PC-3 (cell line): ENCODE data around the gene DLG5.

Experiments used
- EZH2 ChIP-seq: fragments of 300-600 bp; sonication (generic); IDR thresholded peaks from one replicate; pipeline ENCODE4 v1.6.1; 2017; ENCODE audit warnings: antibody characterized with exemption, mild to moderate bottlenecking, low read length; ENCODE audit not compliant: unreplicated experiment
- TF ChIP-seq, protein P1 (sequence below): fragments of 300-600 bp; sonication (generic); conservative IDR thresholded peaks from 2 replicates; pipeline ENCODE4 v1.5.1; 2017; ENCODE audit warnings: antibody characterized with exemption, low read depth, mild to moderate bottlenecking, low read length

DNA sequence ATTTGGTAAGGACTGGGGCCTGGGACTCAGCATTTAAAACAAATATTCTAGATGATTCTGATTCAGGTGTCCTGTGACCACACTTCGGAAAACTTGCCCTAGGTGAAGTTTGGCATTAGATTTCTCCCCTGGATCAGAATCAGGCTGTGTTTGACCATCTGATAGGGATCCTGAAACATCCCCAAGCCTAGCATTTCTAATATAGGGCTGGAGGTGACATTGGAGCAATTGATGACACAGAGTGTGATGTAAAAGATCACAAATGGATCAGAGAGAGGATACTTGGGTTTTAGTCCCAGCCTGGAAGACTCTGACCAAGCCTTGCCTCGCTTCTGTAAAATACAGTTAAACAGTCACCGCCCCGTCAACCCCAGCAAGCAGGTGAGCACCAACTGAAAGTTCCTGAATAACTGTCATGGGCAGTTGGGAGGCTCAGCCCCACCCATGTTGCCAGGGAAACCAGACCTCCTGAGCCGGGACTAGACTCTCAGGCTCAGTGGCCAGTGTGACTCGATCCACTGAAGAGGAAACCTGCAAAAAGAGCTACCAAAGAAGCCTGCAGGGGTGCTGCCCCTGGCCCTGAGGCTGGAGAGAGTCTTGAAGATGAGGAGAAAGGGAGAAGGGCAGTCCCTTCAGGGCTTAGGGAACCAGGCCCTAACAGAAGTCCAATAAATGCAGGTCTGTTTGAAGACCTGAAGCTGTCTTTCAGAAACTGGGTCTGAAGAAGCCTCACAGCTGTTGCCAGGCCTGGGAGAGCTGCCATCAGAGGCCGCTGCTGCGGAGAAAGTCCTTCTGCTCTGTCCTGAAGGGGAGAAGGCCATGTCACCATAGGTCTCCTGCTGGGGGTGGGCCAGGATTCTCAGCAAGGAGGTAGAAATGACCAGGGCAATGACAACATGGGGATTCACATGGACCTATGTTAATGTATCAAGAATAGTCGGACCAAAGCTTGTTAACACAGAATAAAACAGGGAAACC is 162.8 kb downstream of the DLG5 start:
- TF ChIP-seq, protein P1, sequence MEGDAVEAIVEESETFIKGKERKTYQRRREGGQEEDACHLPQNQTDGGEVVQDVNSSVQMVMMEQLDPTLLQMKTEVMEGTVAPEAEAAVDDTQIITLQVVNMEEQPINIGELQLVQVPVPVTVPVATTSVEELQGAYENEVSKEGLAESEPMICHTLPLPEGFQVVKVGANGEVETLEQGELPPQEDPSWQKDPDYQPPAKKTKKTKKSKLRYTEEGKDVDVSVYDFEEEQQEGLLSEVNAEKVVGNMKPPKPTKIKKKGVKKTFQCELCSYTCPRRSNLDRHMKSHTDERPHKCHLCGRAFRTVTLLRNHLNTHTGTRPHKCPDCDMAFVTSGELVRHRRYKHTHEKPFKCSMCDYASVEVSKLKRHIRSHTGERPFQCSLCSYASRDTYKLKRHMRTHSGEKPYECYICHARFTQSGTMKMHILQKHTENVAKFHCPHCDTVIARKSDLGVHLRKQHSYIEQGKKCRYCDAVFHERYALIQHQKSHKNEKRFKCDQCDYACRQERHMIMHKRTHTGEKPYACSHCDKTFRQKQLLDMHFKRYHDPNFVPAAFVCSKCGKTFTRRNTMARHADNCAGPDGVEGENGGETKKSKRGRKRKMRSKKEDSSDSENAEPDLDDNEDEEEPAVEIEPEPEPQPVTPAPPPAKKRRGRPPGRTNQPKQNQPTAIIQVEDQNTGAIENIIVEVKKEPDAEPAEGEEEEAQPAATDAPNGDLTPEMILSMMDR, result no peak
- no peak for TF ChIP-seq EZH2
